Testis (tissue), 3 donors: ENCODE data around the gene HYAL3. TPM values are rescaled to one million over a fixed set of nuclear protein-coding genes. Genes with fewer than 3 reads are reported as not detected.
A peak's percentile ranks its signal among the peaks of the same experiment; 100 is the strongest.

Experiments used
- DNase-seq: peaks from one replicate; pipeline ENCODE4 v3.0.0-alpha.2; 2019
- H3K27ac ChIP-seq, 2 donors: fragments of 200-600 bp; sonication (generic); one replicate each; pipeline ENCODE4 v1.5.1; 2019
- H3K27me3 ChIP-seq: fragments of 200-600 bp; sonication (generic); one replicate; pipeline ENCODE4 v1.5.1; 2019
- H3K36me3 ChIP-seq: fragments of 200-600 bp; sonication (generic); one replicate; pipeline ENCODE4 v1.5.1; 2017; ENCODE audit warnings: low read depth; ENCODE audit errors: missing control alignments
- H3K4me1 ChIP-seq: fragments of 200-600 bp; sonication (generic); one replicate; pipeline ENCODE4 v1.5.1; 2019
- H3K4me3 ChIP-seq, 2 donors: fragments of 200-600 bp; sonication (generic); one replicate each; pipeline ENCODE4 v1.5.1; 2017 to 2019
- H3K9me3 ChIP-seq: fragments of 200-600 bp; sonication (generic); one replicate; pipeline ENCODE4 v1.5.1; 2017
- CTCF ChIP-seq, 3 experiments: fragments of 450-650 bp in 2 of 3; fragments of 200-600 bp in 1 of 3; sonication (generic) in 1 of 3; IDR thresholded peaks; one replicate each; pipeline ENCODE4 v1.5.1; 2016 to 2019; ENCODE audit warnings: antibody characterized with exemption in 3 of 3, mild to moderate bottlenecking in 2 of 3, moderate library complexity in 1 of 3
- POLR2A ChIP-seq: fragments of 450-650 bp; IDR thresholded peaks from one replicate; pipeline ENCODE4 v1.6.1; 2017; ENCODE audit warnings: antibody characterized with exemption, mild to moderate bottlenecking, moderate library complexity
- WGBS, 2 donors: methylation state at CpG; one replicate each; pipeline ENCODE4 v1.1.5; 2018; 5-methylcytosine and 5-hydroxymethylcytosine counted together
- intact Hi-C: fragments of 100-400 bp; cut with DNase I; formaldehyde crosslinking; loops from one replicate; pipeline ENCODE4 v1.15.1; 2023; ENCODE audit warnings: low total_unique reads
- polyA plus RNA-seq: library from polyadenylated mRNA; stranded (reverse); fragments of 350-450 nt; fragmentation: Illumina TruSeq; extraction: RNeasy Lipid Tissue Mini Kit (QIAGEN cat#74804); gene quantifications from one replicate; pipeline ENCODE4 v1.2.3, GENCODE V29; 2014; ENCODE audit warnings: low read depth, low replicate concordance; ENCODE audit not compliant: insufficient read depth
- total RNA-seq, 2 donors: library from RNA; depleted of rRNA; stranded (reverse); fragments of >200 nt; gene quantifications; one replicate each; pipeline ENCODE4 v1.2.3, GENCODE V29; 2016

HYAL3 gene
- total and polyA plus RNA-seq, 3 donors from 2014 or later, result 13.8 to 27.9 (median 25.2) TPM

DNA sequence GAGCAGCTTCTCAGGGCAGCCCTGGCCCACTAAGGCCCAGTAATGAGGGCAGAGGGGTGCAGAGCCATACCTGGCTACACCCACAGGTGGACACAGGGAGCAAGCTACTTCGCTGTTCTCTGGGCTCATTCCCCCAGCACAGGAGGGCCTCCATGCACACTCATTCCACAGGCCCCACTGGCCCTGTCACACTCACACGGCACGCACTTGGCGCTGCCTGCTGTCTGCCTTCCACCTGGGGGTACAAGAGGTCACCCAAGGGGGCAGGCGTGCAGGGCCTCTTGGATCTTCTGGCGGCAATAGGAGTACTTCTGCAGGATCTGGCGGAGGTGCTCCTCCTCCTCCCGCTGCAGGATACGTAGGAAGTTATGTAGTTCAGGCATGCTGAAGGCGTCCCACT lies 31.1 kb upstream of the HYAL3 start:
- H3K27me3 ChIP-seq, result no peaks in the 10 kb centered on the region
- TF ChIP-seq CTCF (IDR thresholded peaks at IDR 0.05), result no peak
- TF ChIP-seq POLR2A, result no peak
- H3K36me3 ChIP-seq, result no peaks in the 10 kb centered on the region
- no peaks in the 10 kb centered on the region for H3K9me3 ChIP-seq
- intact Hi-C loops, result no loop called here
- no peak overlapping the region for H3K4me3 ChIP-seq
- H3K27ac ChIP-seq, result no peak overlapping the region
- peaks cover 31% of the 10 kb centered on the region for H3K4me1 ChIP-seq
- no peak for DNase-seq
- WGBS, 2 donors, result 88 to 91% methylated on average over 10 of the region's 10 CpGs

DNA sequence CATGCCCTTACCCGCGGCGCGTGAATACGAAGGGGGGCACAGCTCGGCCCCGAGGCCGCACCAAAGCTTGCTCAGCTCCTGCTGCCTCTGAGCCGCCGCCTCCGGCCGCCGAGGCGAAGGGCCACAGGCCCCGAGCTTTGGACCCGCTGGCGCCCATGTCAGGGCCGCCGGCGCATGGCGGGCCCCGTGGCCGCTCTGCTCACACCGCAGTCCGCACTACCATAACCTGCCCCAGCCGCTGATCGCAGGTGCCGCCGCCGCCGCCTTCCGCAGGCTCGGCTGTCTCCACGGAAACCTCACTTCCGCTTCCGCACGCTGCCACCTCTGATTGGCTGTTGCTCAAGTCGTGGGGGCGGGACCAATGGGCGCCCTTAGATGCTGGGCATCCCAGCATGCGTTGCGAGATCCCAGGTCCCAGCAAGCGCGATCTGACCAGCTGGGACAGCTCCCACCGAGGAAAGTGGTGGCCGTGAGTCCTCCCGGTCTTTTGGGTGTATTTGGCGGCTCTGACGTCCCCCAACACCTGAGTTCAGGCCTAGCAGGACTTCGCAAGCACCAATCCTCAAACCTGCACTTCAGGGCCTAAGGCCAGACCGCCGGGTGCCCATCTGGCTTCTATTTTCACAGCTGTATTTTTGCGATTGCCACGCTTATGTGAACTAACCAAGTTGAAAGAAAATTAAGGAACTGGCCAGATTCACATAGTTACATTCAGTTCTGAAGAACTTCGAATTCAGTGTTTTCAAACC lies 28.9 kb upstream of the HYAL3 start, which contains the start of gene TUSC2:
TUSC2 (minus strand) TSS at position 281 of the 749 bp plus-strand sequence; CDS start at position 157, 124 bp downstream.
- H3K27me3 ChIP-seq, result no peaks in the 10 kb centered on the region
- H3K4me1 ChIP-seq, result peaks cover 30% of the 10 kb centered on the region
- TF ChIP-seq CTCF (IDR thresholded peaks at IDR 0.05) (peak in 1 of 3 experiments; percentile 14), POLR2A (no peak)
- peak within 1 kb of the TSS; percentile 85 to 88 for H3K4me3 ChIP-seq
- 2 to 3% methylated on average over 9 to 51 of the region's 55 CpGs for WGBS, 2 donors
- no peaks in the 10 kb centered on the region for H3K9me3 ChIP-seq
- intact Hi-C loops, result loop anchor here (10.0 kb wide), 1 partner anchor 73 kb away; no protein-coding TSS in a partner anchor
- H3K27ac ChIP-seq, result peak within 1 kb of the TSS; percentile 45 to 71
- H3K36me3 ChIP-seq, result no peaks in the 10 kb centered on the region
- DNase-seq, result peak; percentile 99

- intact Hi-C loops, result loop anchor here (10.0 kb wide), 1 partner anchor 72 kb away; no protein-coding TSS in a partner anchor
- DNase-seq, result no peak
- no peaks in the 10 kb centered on the region for H3K27me3 ChIP-seq
- 34 to 64% methylated on average over 2 to 4 of the region's 4 CpGs for WGBS, 2 donors
- peaks cover 37% of the 10 kb centered on the region for H3K4me1 ChIP-seq
- H3K36me3 ChIP-seq, result no peaks in the 10 kb centered on the region
- H3K9me3 ChIP-seq, result no peaks in the 10 kb centered on the region
- H3K27ac ChIP-seq, result peak overlapping the region in 1 of 2 donors; percentile 59
- peak overlapping the region; percentile 85 to 88 for H3K4me3 ChIP-seq
- TF ChIP-seq CTCF (IDR thresholded peaks at IDR 0.05) (no peak), POLR2A (no peak)
Measured at GRCh38 chr3:50327129-50327528, 27.9 kb upstream of the HYAL3 start.

DNA sequence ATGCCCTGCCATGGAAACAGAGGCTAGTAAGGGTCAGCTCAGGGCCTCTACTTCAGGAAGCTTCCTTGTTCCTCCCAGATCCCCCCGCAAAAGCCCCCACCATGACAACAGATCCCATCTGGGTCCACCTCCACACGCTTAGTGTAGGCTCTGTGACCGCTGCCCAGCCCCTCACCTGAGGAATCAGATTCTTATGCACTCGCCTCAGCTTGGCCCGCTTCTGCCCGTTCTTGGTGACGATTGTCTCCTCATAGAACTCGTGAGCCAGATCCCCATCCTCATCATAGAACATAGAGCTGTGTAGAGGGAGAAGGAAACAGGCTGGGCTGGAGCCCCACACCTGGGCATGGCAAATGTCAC lies 27.0 kb upstream of the HYAL3 start:
- WGBS, 2 donors, result 89 to 90% methylated on average over 8 of the region's 8 CpGs
- no peak overlapping the region for H3K4me3 ChIP-seq
- H3K36me3 ChIP-seq, result no peaks in the 10 kb centered on the region
- no peaks in the 10 kb centered on the region for H3K27me3 ChIP-seq
- H3K9me3 ChIP-seq, result no peaks in the 10 kb centered on the region
- H3K4me1 ChIP-seq, result peaks cover 41% of the 10 kb centered on the region
- no peak for DNase-seq
- intact Hi-C loops, result loop anchor here (10.0 kb wide), 1 partner anchor 71 kb away; no protein-coding TSS in a partner anchor
- TF ChIP-seq POLR2A (no peak), CTCF (IDR thresholded peaks at IDR 0.05) (no peak)
- H3K27ac ChIP-seq, result no peak overlapping the region
